ENCODE data around the gene RICTOR. TPM values are rescaled to one million over a fixed set of nuclear protein-coding genes. Genes with fewer than 3 reads are reported as not detected.
"Not testable (repeated sequence)": the region's sequence is repeated elsewhere in the genome, so short reads cannot be mapped to it uniquely, and the experiment has no call there.

The RICTOR gene
- total RNA-seq, 2 experiments from 2014 or later = 19.7 to 21.5 TPM

DNA sequence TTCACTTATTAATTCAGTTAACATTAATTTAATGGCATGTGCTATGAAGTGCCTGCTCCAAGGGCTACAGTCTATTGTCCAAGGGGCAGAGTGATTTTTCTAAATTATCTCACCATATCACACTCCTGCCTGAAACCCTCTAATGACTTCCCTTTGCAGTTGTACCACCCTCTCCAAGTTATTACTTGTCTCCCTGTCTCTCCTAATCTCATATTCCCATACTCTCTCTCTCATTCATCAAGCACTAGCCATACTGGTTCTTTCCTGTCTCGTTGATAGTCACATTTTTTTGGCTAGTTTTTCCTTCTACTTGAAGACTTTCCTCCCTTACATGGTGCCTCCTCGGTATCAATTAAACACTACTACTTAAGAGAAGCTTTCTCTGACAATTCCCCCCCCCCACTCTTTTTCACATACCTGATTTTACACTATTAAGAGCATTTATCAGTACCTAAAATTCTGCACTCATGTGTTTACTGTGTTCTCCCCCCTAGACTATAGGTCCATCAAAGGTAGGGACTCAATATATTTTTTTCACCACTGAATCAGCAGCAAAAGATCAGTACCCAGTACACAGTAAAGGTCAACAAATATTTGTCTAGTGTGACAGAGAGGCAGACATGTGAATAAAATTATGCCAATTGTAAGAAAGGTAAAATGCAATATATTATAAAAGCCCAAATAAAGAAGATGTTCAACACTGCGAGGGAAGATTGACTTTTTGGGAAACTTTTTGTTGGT lies 19.0 kb downstream of the RICTOR start:
- Mint-ChIP-seq H3K4me1 (peaks cover 27% of the 10 kb centered on the region), H3K27ac (no peak overlapping the region), H3K4me3 (no peak overlapping the region), H3K27me3 (no peaks in the 10 kb centered on the region), H3K9me3 (no peaks in the 10 kb centered on the region), H3K36me3 (peaks cover 8% of the 10 kb centered on the region)
- DNase-seq = no peak

DNA sequence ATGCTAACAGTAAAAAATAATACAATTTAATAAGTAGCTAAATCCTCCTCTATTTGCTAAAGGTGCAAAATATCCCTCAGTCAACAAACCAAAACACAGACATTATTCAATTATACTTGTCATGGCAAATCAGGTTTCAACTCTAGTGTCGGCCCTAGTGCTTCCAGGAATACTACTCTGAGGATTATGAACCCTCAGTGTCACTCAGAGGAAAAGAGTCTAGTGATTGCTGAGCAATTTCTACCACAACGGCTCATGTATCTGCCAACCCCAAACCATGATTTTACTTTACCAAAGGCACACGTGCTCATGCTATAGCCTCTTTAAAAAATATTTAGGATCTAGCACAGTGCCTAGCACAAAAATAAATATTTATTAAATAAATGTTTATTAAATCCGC lies 21.0 kb downstream of the RICTOR start:
- no peaks in the 10 kb centered on the region for H3K27me3 Mint-ChIP-seq
- H3K9me3 Mint-ChIP-seq = no peaks in the 10 kb centered on the region
- no peak overlapping the region for H3K4me3 Mint-ChIP-seq
- peaks cover 7% of the 10 kb centered on the region for H3K36me3 Mint-ChIP-seq
- peaks cover 25% of the 10 kb centered on the region for H3K4me1 Mint-ChIP-seq
- no peak overlapping the region for H3K27ac Mint-ChIP-seq
- DNase-seq = no peak

DNA sequence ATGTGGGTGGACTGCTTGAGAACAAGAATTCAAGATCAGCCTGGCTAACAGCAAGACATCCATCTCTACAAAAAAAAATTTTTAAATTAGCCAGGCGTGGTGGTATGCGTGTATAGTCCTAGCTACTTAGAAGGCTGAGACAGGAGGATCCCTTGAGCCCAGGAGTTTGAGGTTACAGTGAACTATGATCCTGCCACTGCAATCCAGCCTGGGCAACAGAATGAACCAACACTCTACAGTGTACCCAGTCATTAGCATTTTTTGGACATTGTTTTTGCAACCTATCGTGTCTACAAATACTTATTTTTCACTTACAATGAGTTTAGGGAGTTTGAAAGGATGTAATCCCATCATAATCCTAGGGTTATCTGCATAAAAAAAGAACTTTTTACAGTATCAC lies 22.1 kb downstream of the RICTOR start:
- H3K27me3 Mint-ChIP-seq = no peaks in the 10 kb centered on the region
- H3K27ac Mint-ChIP-seq = no peak overlapping the region
- peaks cover 22% of the 10 kb centered on the region for H3K4me1 Mint-ChIP-seq
- no peak overlapping the region for H3K4me3 Mint-ChIP-seq
- DNase-seq = no peak
- peaks cover 14% of the 10 kb centered on the region for H3K36me3 Mint-ChIP-seq
- no peaks in the 10 kb centered on the region for H3K9me3 Mint-ChIP-seq

DNA sequence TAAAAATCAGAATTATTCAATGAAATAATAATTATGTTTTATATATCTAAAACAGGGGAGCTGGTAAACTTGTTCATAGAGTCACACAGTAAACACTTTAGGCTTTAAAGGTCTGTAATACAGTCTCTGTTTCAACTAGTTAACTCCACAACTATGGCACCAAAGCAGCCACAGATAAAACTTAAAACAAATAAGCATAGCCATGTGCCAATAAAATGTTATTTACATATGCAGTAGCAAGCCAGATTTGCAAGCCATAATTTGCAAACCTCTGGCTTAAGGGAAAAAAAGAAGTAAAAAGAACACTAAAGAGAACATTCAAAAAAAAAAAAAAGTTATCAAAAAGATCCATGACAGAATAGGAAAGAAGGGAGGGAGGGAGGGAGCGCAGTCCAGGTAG lies 24.9 kb downstream of the RICTOR start:
- H3K36me3 Mint-ChIP-seq = peaks cover 16% of the 10 kb centered on the region
- H3K9me3 Mint-ChIP-seq = peaks cover 3% of the 10 kb centered on the region
- peaks cover 31% of the 10 kb centered on the region for H3K4me1 Mint-ChIP-seq
- no peak overlapping the region for H3K4me3 Mint-ChIP-seq
- DNase-seq = no peak
- no peaks in the 10 kb centered on the region for H3K27me3 Mint-ChIP-seq
- H3K27ac Mint-ChIP-seq = no peak overlapping the region

DNA sequence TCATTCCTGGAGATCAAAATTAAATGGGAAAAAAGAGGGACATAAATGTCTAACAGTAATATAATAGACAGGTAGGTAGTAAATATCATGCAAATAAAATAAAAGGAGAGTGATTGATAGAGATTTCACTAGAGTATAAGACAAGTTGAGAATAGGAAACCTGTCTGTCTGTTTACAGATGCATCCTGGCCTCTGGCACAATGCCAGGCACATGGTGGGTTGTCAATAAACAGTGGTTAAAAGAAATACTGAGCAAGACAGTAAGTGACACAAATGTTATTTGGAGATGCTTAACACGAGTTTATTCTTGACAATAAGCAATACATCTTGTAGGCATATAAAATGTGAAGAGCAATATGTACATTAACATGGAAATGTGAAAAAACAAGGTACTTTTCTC lies 33.3 kb downstream of the RICTOR start:
- no peak overlapping the region for H3K4me3 Mint-ChIP-seq

DNA sequence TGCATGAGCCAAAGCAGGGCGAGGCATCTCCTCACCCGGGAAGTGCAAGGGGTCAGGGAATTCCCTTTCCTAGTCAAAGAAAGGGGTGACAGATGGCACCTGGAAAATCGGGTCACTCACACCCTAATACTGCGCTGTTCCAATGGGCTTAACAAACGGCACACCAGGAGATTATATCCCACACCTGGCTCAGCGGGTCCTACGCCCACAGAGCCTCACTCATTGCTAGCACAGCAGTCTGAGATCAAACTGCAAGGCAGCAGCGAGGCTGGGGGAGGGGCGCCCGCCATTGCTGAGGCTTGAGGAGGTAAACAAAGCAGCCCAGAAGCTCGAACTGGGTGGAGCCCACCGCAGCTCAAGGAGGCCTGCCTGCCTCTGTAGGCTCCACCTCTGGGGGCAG lies 39.7 kb downstream of the RICTOR start:
- not testable (repeated sequence) for H3K27me3 Mint-ChIP-seq, DNase-seq, H3K4me3 Mint-ChIP-seq, H3K27ac Mint-ChIP-seq
- H3K4me1 Mint-ChIP-seq = peaks cover 32% of the 10 kb centered on the region
- peaks cover 20% of the 10 kb centered on the region for H3K9me3 Mint-ChIP-seq
- H3K36me3 Mint-ChIP-seq = peaks cover 46% of the 10 kb centered on the region

More for the DNA sequence above, 33.3 kb downstream of the RICTOR start:
- DNase-seq = no peak
- Mint-ChIP-seq H3K27ac (no peak overlapping the region), H3K4me1 (peaks cover 38% of the 10 kb centered on the region), H3K9me3 (peaks cover 12% of the 10 kb centered on the region), H3K36me3 (peaks cover 40% of the 10 kb centered on the region), H3K27me3 (no peaks in the 10 kb centered on the region)

DNA sequence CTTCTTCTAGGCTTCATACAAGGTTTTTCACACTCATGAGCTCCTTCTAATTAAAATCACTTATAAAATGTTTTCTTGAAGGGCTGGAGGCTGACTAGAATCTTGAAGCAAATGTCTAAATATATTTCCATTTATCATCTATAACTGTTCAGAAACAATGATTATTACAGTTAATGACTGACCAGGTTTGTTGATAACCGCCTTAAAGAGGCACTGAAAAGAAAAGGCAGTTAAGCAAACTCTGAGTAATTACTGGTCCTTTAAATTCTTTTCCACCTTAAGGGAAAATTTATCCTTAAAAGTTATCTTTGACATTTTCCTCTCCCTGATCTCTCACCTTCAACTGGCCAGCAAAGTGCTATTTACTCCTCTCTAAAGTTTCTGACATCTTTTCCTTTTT lies 43.2 kb downstream of the RICTOR start:
- Mint-ChIP-seq H3K36me3 (peaks cover 50% of the 10 kb centered on the region), H3K27ac (peak overlapping the region; percentile 2), H3K9me3 (peaks cover 27% of the 10 kb centered on the region), H3K4me3 (no peak overlapping the region), H3K27me3 (no peaks in the 10 kb centered on the region), H3K4me1 (peaks cover 19% of the 10 kb centered on the region)
- no peak for DNase-seq

DNA sequence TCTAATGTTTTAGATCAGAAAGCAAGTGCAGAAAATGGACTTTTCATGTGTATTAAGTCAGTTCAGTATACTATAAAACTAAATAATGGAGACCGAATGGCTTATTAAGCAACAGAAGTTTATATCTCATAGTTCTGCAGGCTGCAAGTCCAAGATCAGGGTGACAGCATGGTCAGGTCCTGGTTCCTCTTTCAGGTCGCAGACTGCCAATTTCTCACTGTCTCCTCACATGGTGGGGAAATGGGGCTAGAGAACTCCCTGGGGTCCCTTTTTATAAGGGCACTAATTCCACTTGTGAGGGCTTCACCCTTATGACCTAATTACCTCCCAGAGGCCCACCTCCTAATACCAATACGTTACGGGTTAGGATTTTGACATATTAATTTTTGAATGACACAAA lies 48.7 kb downstream of the RICTOR start:
- DNase-seq = no peak
- H3K9me3 Mint-ChIP-seq = peaks cover 15% of the 10 kb centered on the region
- H3K27me3 Mint-ChIP-seq = no peaks in the 10 kb centered on the region
- no peak overlapping the region for H3K4me3 Mint-ChIP-seq
- peaks cover 37% of the 10 kb centered on the region for H3K4me1 Mint-ChIP-seq
- no peak overlapping the region for H3K27ac Mint-ChIP-seq
- H3K36me3 Mint-ChIP-seq = peaks cover 47% of the 10 kb centered on the region

DNA sequence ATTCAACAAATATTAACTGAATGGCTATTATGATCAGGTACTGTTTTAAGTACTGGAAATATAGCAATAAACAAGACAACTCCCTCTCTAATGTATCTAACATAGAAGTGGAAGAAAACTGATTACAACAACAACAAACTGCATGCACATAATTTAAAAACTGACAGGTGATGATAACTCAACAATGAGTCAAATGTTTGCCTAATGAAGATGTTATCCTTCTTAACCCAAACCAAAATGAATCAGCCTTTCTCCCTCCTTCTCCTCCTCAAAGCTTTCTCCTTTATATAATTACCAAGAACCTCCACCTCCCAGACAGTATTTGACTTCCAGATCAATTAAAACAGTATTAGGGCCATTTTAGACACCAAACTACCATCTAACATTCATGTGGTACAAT lies 49.3 kb downstream of the RICTOR start:
- H3K9me3 Mint-ChIP-seq = peaks cover 15% of the 10 kb centered on the region
- H3K36me3 Mint-ChIP-seq = peaks cover 46% of the 10 kb centered on the region
- DNase-seq = no peak
- peaks cover 37% of the 10 kb centered on the region for H3K4me1 Mint-ChIP-seq
- H3K27me3 Mint-ChIP-seq = no peaks in the 10 kb centered on the region
- H3K4me3 Mint-ChIP-seq = no peak overlapping the region
- no peak overlapping the region for H3K27ac Mint-ChIP-seq

DNA sequence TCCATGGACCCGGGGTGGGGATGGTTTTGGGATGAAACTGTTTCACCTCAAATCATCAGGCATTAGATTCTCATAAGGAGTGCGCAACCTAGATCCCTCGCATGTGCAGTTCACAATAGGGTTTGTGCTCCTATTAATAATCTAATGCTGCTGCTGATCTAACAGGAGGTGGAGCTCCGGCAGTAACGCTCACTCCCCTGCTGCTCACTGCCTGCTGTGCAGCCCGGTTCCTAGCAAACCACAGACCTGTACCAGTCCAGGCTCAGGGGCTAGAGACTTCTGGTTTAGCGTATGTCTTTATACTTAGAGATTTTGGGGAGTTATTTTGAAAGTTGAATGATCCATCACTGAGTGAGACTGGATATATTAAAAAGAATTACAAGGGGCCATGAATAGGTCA lies 50.2 kb downstream of the RICTOR start:
- Mint-ChIP-seq H3K36me3 (peaks cover 51% of the 10 kb centered on the region), H3K4me3 (no peak overlapping the region), H3K27me3 (no peaks in the 10 kb centered on the region), H3K27ac (no peak overlapping the region), H3K9me3 (peaks cover 15% of the 10 kb centered on the region), H3K4me1 (peaks cover 43% of the 10 kb centered on the region)
- DNase-seq = no peak

DNA sequence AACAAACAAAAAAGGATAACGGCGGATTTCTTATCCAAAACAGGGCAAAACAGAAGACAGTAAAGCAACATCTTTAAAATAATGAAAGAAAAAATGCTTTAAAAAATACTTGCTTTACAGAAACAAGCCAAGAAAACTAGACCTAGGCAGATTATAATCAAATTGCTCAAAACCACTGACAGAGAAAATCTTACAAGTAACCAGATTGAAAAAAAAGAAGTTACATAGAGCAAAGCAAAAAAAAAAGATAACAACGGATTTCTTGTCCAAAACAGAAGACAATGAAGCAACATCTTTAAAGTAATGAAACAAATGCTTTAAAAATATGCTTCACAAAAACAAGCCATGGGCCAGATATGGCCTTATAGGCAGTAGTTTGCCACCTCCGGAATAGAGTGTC lies 51.1 kb downstream of the RICTOR start:
- DNase-seq = no peak
- Mint-ChIP-seq H3K9me3 (peaks cover 9% of the 10 kb centered on the region), H3K27ac (peak overlapping the region; percentile 7), H3K36me3 (peaks cover 44% of the 10 kb centered on the region), H3K27me3 (no peaks in the 10 kb centered on the region), H3K4me3 (no peak overlapping the region), H3K4me1 (peaks cover 45% of the 10 kb centered on the region)

DNA sequence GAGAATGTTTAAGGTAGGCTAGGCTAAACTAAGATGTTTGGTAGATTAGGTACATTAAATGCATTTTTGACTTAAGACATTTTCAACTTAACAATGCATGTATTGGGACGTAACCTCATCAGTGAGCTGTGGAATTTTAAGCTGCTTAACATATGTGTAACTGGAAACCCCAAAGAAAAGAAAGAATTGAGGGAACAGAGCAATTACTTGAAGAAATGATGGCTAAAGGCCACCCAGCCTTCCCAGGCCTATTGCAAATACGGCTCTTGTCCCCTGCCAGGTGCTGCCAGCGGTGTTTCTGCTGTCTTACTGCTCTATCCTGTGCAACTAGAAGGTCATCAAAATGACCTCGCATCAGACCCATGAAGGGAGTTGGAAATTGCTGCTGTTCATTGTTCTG lies 52.0 kb downstream of the RICTOR start:
- DNase-seq = no peak
- H3K4me3 Mint-ChIP-seq = no peak overlapping the region
- H3K36me3 Mint-ChIP-seq = peaks cover 43% of the 10 kb centered on the region
- no peak overlapping the region for H3K27ac Mint-ChIP-seq
- peaks cover 4% of the 10 kb centered on the region for H3K9me3 Mint-ChIP-seq
- H3K4me1 Mint-ChIP-seq = peaks cover 45% of the 10 kb centered on the region
- H3K27me3 Mint-ChIP-seq = no peaks in the 10 kb centered on the region

DNA sequence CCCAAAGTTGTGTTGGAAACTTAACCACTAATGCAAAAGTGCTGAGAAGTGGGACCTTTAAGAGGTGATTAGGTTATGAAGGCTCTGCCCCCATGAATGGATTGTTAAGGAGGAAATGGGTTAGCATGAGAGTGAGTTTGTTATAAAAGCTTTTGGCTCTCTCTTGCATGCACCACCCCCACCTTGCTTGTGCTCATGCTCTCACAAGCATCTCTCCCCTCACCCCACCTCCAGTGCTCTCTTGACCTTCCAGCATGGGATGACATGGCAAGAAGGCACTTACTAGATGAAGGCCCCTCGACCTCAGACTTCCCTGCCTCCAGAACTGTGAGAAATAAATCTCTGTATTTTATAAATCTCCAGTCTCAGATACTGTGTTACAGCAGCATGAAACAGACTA lies 52.8 kb downstream of the RICTOR start:
- H3K27me3 Mint-ChIP-seq = no peaks in the 10 kb centered on the region

DNA sequence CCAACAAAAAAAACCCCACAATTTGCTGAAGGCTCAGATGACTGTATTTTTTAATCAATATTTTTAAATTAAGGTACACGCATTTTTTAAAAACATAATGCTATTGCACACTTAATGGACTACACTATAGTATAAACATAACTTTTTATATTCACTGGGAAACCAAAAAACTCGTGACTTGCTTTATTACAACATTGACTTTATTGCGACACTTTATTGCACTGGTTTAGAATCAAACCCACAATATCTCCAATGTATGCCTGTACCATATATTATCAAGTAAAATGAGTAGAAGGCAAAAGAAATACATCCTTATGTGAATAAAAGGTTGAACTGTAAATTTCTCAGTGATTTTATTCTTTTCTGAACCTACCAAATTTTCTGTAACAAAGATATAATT lies 53.7 kb downstream of the RICTOR start:
- Mint-ChIP-seq H3K27ac (no peak overlapping the region), H3K36me3 (peaks cover 38% of the 10 kb centered on the region), H3K27me3 (no peaks in the 10 kb centered on the region), H3K4me1 (peaks cover 56% of the 10 kb centered on the region), H3K9me3 (no peaks in the 10 kb centered on the region), H3K4me3 (no peak overlapping the region)
- no peak for DNase-seq

More for the DNA sequence above, 52.8 kb downstream of the RICTOR start:
- Mint-ChIP-seq H3K36me3 (peaks cover 42% of the 10 kb centered on the region), H3K4me1 (peaks cover 49% of the 10 kb centered on the region), H3K27ac (no peak overlapping the region), H3K9me3 (peaks cover 4% of the 10 kb centered on the region), H3K4me3 (no peak overlapping the region)
- DNase-seq = no peak

DNA sequence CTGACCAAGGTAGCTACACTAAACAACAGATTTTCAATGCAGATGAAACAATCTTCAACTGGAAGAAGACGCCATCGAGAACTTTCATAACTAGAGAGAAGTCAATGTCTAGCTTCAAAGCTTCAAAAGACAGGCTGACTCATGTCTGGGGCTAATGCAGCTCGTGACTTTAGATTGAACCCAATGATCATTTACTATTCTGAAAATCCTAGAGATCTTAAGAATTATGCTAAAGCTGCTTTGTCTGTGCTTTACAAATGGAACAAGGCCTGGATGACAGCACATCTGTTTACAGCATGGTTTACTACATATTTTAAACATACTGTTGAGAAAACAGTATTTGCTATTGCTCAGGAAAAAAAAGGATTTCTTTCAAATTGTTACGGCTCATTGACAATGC lies 54.9 kb downstream of the RICTOR start:
- Mint-ChIP-seq H3K27me3 (no peaks in the 10 kb centered on the region), H3K27ac (no peak overlapping the region), H3K4me3 (no peak overlapping the region), H3K36me3 (peaks cover 37% of the 10 kb centered on the region), H3K9me3 (no peaks in the 10 kb centered on the region), H3K4me1 (peaks cover 50% of the 10 kb centered on the region)
- no peak for DNase-seq

DNA sequence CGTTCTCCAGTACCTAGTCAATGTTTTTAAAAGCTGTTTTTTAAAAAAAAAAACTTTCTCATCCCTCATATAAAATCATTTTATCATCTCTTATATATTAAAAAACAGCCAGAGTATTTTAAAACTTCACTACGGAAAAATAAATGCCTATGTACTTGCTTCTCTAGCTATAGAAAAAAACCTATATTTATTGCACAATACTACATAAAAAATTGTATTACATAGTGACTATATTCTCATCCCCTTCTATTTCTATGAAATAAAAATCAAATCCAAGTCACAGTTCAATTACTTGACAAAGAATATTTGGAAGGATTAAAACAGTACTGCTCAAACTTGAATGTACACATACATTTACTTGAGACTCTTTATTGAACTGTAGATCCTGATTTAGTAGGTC lies 56.7 kb downstream of the RICTOR start:
- Mint-ChIP-seq H3K27me3 (no peaks in the 10 kb centered on the region), H3K27ac (no peak overlapping the region), H3K4me3 (no peak overlapping the region), H3K4me1 (peaks cover 37% of the 10 kb centered on the region), H3K36me3 (peaks cover 41% of the 10 kb centered on the region), H3K9me3 (peaks cover 3% of the 10 kb centered on the region)
- DNase-seq = no peak
